HepG2 (cell line): Measurements from ENCODE around the gene NEU1. TPM values are rescaled to one million over a fixed set of nuclear protein-coding genes. Genes with fewer than 3 reads are reported as not detected.

ENCODE experiments used
- AHR ChIP-seq: IDR thresholded peaks from 2 replicates; pipeline ENCODE4 v1.6.1; 2018; ENCODE audit warnings: missing genetic modification reagents, missing compliant biosample characterization
- ATF7 ChIP-seq, 2 experiments: fragments of 450-650 bp in 1 of 2; sonication (generic) in 1 of 2; formaldehyde crosslinking in 1 of 2; IDR thresholded peaks; 2 replicates each; pipeline versions ENCODE4 v1.4.0 to v1.6.1; 2016 to 2020; ENCODE audit warnings: antibody characterized with exemption in 1 of 2, mild to moderate bottlenecking in 1 of 2, missing genetic modification reagents in 1 of 2
- CREB3 ChIP-seq: sonication (generic); formaldehyde crosslinking; IDR thresholded peaks from 2 replicates; pipeline ENCODE4 v1.5.0; 2020; ENCODE audit warnings: missing genetic modification reagents
- GATAD2A ChIP-seq: IDR thresholded peaks from 2 replicates; pipeline ENCODE4 v1.6.1; 2016
- GRHL1 ChIP-seq: sonication (generic); formaldehyde crosslinking; conservative IDR thresholded peaks from 2 replicates; pipeline ENCODE4 v1.8.0; 2022; ENCODE audit warnings: missing genetic modification reagents
- NFAT5 ChIP-seq: sonication (generic); formaldehyde crosslinking; IDR thresholded peaks from 2 replicates; pipeline ENCODE4 v1.4.0; 2020; ENCODE audit warnings: missing genetic modification reagents
- TFDP2 ChIP-seq: sonication (generic); formaldehyde crosslinking; IDR thresholded peaks from 2 replicates; pipeline ENCODE4 v1.4.0; 2020; ENCODE audit warnings: missing genetic modification reagents
- UBTF ChIP-seq: sonication (generic); formaldehyde crosslinking; IDR thresholded peaks from 2 replicates; pipeline ENCODE4 v1.4.0; 2020; ENCODE audit warnings: mild to moderate bottlenecking, missing genetic modification reagents
- ZBTB26 ChIP-seq: IDR thresholded peaks from 2 replicates; pipeline ENCODE4 v1.6.1; 2016; ENCODE audit warnings: missing compliant biosample characterization, missing genetic modification reagents, borderline replicate concordance
- ZFP82 ChIP-seq: sonication (generic); formaldehyde crosslinking; IDR thresholded peaks from 2 replicates; pipeline ENCODE4 v1.5.1; 2020; ENCODE audit warnings: mild to moderate bottlenecking, missing genetic modification reagents, borderline replicate concordance
- ZNF704 ChIP-seq: sonication (generic); formaldehyde crosslinking; IDR thresholded peaks from 2 replicates; pipeline ENCODE4 v1.8.1; 2023; ENCODE audit warnings: mild to moderate bottlenecking, inconsistent platforms, moderate library complexity, missing genetic modification reagents, borderline replicate concordance
- ZSCAN9 ChIP-seq: IDR thresholded peaks from 2 replicates; pipeline ENCODE4 v1.6.1; 2016; ENCODE audit warnings: borderline replicate concordance
- polyA plus RNA-seq, 8 experiments: library from polyadenylated mRNA; depleted of rRNA in 3 of 8; stranded (reverse) in 7 of 8; unstranded in 1 of 8; fragments of >200 nt; fragmentation: Illumina TruSeq in 4 of 8; extraction: Trizol in 4 of 8; gene quantifications; 2 replicates each; pipeline versions ENCODE4 v1.2.1 to v1.2.3, GENCODE V29; 2011 to 2016; ENCODE audit warnings: low read depth in 4 of 8, missing spikeins in 1 of 8, mixed read lengths in 1 of 8; ENCODE audit not compliant: insufficient read depth in 1 of 8
- total RNA-seq, 5 experiments: library from RNA; depleted of rRNA; stranded (reverse); fragments of >200 nt; fragmentation: Illumina TruSeq; extraction: Trizol; gene quantifications; 2 replicates each; pipeline ENCODE4 v1.2.3, GENCODE V29; 2016; ENCODE audit warnings: low read depth in 1 of 5

Gene NEU1
- total and polyA plus RNA-seq, 2 of the 13 experiments (the other 11 are each of a cell fraction or from before 2014, with no cell fraction given), result 215 to 297 TPM

GRCh38 chr6:31814677-31815024 is 48.0 kb downstream of the NEU1 start (continued):
- TF ChIP-seq UBTF (CRISPR knock-in tag) (peak; percentile 21; the same call in 1 of the 2 replicates), AHR (CRISPR knock-in tag) (no peak), ZBTB26 (CRISPR knock-in tag) (peak; percentile 33; the same call in 1 of the 2 replicates), ZNF704 (CRISPR knock-in tag) (no peak), NFAT5 (CRISPR knock-in tag) (no peak), TFDP2 (CRISPR knock-in tag) (0 out of 2 replicates have a peak, but pooled peaks have one; percentile 24), GRHL1 (no peak), ZSCAN9 (peak; percentile 65; the same call in 1 of the 2 replicates), ZFP82 (CRISPR knock-in tag) (peak; percentile 54; the same call in 1 of the 2 replicates), ATF7 (IDR thresholded peaks at IDR 0.05) (no peak), ATF7 (CRISPR knock-in tag; IDR thresholded peaks at IDR 0.05) (no peak), CREB3 (CRISPR knock-in tag) (no peak), GATAD2A (CRISPR knock-in tag) (0 out of 2 replicates have a peak, but pooled peaks have one; percentile 12)
